Activated T-helper 1 cell treated with anti-CD3 and anti-CD28 coated beads, Interleukin-2, amount 50 U/mL, for 16 hours (primary cell): ENCODE measurements around the gene RBPJL.
A peak's percentile ranks its signal among the peaks of the same experiment; 100 is the strongest.

Experiments used
- DNase-seq, 2 donors: peaks; one replicate each; pipeline ENCODE4 v3.0.0-alpha.2; 2020; ENCODE audit warnings: low read depth in 1 of 2, low spot score in 1 of 2

RBPJL gene

DNA sequence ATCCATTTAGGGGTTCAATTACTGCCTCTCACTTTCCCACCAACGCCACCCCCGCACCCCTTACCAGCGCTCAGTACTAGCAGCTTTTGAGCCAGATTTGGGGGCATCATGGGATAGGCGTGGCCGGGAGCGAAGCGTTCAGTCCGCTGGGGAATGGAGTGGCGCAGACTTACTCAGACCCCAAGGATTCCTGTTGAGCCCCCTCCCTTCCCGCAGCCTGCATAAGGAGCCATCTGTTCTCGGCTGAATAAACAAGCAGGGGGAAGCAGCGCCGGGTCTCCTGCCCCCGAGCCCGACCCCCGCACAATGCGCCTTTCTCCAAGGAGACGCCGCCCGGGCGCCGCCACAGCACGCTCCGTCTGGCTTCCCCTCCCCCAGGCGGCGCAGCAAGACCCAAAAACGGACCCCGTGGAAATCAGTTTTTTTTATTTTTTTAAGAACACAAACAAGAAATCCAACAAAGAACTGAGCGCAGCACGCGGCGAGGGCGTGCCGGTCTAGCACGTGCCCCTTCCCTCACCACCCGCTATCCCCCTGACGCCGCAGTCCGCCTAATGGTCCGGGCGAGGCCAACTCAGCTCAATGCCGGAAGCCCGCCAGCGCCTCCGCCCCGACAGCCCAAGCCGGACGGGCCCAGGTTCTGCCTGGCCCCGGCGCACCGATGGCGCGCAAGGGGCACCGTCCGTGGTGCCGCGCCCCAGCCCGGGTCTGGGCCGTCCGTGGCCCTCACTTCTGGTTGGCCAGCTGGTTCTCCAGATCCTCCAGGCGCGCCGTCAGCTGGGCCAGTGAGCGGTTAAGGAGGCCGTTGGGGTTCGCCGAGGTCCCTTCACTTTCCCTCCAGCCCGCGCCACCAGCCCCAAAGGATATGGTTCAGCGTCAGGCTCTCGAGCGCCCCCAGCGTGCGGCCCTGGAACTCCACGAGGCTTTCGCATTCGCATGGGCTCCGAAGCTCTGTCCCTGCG is 13.3 kb upstream of the RBPJL start:
- DNase-seq: peak; percentile 66 to 76

DNA sequence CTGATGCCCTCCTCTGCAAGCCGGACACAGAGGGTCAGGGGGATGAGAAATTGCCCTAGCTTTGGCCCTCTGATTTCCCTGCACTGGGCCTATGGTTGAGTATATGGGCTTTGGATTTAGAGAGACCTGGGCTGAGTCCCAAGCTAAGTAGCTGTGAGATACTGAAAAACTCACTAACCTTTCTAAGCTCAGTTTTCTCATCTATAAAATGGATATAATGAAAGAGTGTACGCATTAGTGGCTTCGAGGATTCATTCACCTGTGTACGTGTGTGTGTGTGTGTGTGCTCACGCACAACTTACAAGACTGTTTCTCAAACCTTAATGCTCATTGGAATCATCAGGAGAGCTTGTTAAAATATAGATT is 12.7 kb upstream of the RBPJL start:
- no peak for DNase-seq

DNA sequence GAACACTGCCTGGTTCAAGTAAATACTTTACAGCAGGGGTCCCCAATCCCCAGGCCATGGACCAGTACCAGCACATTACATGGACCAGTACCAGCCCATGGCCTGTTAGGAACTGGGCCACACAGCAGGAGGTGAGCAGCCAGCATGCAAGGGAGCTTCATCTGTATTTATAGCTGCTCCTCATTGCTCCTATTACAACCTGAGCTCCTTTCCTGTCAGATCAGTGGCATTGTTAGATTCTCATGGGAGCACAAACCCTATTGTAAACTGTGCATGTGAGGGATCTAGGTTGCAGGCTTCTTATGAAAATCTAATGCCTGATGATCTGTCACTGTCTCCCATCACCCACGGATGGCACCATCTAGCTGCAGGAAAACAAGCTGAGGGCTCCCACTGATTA is 12.0 kb upstream of the RBPJL start:
- DNase-seq: no peak

DNA sequence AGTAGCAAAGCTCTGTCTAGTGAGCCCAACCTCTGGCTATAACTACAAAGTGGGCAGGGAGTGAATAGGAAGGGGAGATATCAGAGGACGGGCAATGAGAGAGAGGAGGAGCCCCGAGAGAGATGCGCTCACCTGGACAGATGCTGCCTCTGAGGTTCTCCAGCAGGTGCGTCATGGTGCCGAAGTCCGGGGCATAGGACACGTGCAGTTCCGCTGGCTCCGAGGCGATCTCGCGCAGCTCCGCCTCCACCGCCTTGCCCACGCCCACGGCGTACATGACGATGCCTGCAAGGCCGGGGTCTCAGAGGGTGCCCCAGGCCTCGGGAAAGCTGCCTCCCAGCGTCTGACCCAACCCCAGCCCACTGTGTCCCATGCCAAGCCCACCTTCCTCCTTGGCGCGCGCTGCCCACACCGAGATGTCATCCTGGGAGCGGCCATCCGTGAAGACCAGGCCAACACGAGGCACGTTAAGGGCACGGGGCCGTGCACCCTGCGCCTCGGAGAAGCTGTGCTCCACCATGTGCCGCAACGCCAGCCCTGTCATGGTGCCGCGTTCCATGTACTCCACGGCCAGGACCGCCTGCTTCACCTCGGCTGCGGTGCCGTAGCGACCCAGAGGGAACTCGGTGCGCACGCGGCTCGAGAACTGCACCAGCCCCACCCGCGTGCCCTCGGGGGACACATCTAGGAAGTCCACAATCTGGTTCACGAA is 8.7 kb upstream of the RBPJL start:
- DNase-seq: no peak

DNA sequence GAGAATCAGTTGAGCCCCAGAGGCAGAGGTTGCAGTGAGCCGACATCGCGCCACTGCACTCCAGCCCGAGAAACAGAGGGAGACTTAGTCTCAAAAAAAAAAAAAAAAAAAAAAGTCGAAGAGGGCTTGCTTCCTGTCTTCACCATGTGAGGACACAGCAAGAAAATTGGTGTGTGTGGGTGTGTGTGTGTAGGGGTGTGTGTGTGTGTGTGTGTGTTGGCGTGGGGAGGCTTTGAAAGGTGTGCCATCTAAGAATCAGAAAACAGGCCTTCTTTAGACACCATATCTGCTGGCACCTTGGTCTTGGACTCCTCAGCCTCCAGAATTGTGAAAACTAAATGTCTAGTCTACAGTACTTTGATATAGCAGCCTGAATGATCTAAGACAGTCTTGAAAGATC is 6.9 kb upstream of the RBPJL start:
- no peak for DNase-seq

DNA sequence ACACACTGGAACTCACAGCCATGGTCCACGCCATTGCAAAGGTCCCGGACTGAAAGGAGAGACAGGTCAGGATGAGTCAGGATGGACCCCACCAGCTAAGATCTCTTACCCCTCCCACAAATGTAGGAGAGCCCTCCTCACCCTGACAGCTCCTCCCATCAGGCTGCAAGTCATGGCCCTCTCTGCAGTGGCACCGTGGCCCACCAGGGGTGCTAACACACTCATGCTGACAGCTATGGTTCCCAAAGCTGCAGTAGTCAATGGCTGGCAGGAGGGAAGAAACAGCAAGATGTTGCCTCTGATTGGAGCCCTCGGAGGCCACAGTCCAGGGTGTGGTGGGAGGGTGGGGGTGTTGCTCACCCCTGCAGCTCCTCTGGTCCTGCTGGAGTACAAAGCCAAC is 5.7 kb upstream of the RBPJL start:
- no peak for DNase-seq

DNA sequence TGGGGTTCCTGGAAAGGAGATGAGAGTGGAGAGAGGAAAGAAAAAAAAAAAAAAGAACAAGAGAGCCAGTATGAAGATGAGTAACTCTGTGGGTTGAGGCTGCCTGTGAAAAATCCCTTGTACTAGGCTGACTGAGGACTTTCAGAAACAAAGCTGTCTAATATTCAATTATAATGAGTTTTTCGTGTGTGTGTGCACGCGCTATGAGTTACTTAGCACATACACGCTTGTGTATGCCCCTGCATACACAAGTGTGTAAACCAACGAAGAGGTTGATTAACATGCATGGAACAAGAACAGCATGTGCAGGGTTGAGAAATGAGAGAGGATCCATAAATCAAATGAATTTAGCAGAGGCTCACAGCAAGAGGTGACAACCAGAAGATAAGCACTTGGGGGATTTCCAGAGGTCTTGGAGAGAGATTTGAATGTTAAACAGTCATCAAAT is 4.8 kb upstream of the RBPJL start:
- no peak for DNase-seq

DNA sequence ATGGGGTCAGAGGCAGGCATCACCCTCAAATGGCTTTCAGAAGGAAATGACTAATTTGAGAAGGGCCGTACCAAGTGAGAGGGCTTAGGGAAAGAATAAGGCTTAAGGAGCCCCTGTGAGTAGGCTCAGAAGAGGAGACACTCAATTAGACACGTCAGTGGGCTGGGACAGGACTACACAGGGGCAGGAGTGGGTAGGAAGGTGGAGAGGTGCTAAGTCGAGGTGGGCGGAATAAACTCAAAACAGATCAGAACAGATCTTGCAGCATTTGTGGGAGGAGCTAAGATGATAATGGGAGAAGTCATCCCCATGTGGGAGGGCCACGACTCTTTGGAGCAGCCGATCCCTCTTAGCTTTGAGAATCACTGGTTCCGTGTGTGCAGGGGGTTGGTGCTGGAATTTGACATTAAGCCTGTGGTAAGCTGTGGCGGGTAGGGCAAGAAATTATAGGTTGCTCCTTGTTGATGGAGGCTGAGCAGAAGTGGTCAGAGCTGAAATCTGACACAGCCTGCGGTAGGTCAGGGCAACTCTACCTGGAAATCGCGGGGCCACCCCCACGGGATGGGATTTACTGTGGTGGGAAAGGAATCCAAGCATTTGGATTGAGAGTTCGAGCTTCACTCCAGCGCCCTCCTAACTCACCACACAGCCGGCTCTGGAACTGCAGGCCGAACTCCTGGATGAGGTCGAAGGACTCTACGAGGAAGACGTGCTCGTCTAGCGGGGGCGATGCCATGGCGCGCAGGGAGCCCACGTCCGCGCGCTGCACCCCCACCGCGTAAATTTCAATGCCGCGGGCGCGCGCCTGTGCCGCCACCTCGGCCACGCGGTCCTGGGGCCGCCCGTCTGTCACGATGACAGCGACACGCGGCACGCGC is 2.8 kb upstream of the RBPJL start:
- no peak for DNase-seq

DNA sequence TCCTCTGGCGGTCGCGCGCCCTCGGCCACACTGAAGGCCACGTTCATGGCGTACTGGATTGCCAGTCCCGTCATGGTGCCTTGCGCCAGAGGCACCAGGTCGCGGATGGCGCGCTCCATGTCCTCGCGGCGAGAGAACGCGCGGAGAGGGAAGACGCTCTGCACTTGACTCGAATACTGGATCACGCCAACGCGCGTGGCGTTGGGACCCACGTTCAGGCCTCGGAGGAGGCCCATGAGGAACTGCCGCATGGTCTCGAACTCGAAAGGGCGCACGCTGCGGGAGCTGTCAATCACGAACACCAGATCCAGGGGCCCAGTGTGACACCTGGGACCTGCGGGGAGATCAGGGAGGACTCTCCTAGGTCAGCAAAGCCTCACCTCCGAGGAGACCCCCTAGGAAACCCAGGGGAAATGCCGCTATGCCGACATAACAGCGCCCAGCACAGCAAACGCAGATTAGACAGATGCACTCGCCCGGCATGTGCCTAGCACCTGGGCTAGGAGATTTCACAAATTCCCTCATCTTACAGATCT is 2.1 kb upstream of the RBPJL start:
- DNase-seq: no peak

DNA sequence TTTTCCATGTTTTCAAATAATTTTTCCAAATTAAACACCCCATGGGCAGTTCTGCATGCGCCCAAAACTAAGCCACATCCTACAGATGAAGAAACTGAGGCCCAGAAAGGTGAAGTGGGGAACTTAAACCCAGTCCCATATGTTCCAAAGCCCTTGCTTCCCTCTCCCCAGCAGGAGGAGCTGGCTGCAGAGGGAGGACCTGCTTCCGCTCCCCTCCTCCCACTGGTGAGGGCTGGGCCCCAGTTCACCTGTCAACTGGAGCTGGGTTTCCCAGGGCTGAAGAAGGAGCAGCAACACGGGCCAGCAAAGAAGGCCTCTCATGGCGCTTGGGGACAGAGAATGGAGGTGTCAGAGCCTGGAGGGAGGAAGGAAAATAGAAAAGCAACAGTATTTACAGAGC is 1.4 kb upstream of the RBPJL start:
- DNase-seq: no peak

DNA sequence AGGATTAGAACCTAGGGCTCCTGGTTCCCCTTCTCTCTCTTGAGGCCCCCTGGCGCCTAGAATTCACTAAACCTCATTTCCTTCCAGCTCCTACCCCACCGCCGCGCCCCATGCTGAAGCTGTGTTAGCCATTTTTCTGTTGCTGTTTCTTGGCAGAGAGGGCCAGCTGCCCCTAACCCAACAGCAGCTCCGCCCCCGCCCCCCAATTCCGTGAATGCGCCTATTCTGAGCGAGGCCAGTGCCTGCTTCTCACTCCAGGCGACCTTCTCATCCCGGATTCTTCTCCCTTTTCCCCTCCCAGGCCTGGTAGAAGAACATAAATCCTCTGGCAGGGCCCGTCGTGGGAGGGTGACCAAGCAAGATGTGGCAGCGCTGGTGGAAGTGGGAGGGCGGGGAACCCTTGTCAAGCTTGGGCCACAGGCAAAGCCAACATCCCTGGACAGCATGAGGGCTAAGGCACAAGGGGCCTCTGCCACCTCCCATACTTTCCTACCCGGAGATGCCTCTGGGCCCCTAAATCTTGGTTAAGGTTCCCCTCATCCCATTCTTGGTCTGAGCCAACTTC is 518 bp downstream of the RBPJL start:
- no peak for DNase-seq

DNA sequence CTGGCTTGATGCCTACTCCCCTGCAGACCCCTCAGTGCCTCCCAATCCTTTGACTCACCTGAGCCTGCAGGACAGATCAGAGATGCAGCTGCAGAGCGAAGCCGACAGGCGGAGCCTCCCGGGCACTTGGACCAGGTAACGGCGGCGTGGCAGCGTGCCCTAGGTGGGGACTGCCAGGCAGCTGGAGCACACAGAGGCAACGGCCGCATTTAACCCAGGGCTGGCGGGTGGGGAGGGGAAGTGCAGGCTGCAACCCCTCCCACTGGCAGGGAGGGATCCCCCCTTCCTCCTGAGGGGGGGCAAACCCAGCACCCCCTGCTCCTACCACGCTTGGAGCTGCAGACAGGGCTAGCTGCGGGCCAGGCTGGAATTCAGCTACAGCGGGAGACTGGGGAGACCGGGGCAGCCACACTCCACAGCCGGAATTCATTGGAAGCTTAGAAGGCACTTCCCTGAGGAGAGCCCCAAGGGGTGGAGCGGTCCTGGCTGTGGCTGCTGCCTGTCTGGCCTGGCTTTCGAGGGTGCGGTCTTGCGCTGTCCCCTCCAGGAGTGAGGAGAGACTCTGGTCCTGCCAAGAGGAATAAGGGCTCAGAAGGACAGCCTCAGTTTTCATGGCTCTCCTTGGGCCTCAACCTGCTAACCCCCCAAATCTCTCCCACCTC is 1.6 kb downstream of the RBPJL start, which contains the start of gene MATN4:
Gene MATN4, minus strand, starts transcription at position 183 of the 662 bp plus-strand sequence. CDS start 2,717 bp downstream, outside the sequence.
- no peak for DNase-seq

DNA sequence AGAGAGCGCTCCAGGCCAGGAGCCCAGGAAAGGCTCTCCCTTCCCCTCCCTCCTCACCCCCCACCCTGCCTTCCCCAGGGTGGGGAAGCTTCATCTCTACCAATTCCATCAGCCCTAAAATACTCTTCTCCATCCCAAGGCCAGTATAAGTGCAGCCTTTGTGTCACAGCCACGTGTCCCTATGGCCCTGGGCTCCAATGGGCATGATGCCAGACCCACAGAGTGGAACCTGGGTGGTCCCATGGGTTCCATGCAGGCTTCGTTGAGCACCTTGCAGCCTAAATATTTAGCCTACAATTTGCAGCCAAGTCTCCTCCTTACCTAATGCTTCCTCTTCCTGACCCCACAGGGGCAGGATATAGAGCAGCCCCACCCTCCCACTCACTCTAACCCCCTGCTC is 2.4 kb downstream of the RBPJL start:
- no peak for DNase-seq

DNA sequence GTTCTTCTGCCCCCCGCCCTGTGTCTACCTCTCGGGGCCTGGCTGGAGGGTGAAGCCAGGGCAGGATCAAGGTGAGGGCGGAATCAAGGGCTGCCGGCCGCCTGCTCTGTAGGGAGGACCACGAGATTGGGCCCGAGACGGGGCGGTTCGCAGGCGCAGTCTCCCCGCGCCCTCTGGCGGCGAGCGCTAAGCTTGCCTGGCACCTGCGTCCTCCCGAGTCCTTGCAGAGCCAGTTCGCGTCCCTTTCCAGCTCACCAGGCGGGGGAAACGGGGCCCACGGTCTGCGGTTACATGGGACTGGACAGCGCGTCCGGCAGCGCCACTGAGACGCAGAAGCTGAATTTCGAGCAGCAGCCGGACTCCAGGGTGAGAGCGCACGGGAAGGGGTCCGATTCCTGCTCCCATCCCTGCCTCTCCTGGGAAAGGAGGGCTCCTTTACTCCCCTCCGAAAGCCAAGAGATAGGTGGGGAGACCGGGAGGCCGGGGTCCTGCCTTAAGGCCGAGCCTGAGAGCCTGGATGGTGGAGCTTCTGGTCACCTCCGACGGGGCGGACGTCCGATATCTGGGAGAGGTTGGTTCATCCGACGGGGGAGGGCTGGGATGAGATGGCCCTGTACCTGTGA is 5.1 kb downstream of the RBPJL start:
- DNase-seq: peak; percentile 32 to 34

DNA sequence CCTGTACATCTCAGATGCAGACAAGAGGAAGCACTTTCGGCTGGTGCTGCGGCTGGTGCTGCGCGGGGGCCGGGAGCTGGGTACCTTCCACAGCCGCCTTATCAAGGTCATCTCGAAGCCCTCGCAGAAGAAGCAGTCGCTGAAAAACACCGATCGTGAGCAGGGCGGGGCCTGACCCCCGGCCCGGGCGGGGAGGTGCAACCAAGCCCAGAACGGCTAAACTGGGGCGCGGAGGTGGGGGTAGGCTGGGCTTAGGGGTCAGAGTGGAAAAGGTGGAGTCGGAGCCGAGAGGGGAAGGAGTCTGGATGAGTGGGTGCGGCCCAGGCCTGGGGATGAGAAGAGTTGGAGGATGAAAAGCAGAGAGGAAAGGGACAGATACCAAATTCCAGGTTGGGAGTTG is 5.6 kb downstream of the RBPJL start:
- DNase-seq: no peak

DNA sequence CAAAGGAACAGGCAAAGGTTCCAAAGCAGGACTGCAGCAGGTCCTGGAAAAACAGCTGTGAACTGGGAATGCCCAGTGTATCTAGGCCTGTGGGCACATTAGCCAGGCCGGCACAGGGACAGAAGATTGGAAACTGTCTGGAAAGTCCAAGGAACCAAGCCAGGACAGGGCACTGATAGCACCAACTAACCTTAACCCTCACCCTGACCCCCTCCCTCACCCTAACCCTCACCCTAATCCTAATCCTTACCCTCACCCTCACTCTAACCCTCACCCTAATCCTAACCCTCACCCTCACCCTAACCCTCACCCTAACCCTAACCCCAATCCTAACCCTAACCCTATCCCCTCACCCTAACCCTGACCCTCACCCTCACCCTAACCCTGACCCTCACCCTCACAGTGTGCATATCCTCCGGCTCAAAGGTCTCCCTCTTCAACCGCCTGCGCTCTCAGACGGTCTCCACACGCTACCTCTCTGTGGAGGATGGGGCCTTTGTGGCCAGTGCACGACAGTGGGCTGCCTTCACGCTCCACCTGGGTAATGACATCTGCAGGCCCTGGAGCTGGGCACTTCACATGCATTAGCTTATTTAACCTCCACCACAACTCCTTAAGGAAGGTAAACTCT is 6.5 kb downstream of the RBPJL start:
- no peak for DNase-seq

DNA sequence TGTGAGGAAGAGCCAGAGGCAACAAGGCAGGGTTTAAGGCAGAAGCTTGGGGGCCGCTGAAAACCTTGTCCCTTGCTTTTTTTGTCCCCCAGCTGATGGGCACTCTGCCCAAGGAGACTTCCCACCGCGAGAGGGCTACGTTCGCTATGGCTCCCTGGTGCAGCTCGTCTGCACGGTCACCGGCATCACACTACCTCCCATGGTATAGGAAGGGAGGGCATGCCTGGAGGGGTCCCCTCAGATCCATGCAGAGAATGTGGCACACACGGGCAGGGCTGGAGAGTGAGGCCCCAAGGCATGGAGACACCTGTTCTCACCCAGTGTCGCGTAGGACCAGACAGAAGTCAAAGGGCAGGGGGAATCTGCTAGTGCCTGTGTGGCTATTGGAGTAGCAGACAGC is 7.3 kb downstream of the RBPJL start:
- DNase-seq: no peak

DNA sequence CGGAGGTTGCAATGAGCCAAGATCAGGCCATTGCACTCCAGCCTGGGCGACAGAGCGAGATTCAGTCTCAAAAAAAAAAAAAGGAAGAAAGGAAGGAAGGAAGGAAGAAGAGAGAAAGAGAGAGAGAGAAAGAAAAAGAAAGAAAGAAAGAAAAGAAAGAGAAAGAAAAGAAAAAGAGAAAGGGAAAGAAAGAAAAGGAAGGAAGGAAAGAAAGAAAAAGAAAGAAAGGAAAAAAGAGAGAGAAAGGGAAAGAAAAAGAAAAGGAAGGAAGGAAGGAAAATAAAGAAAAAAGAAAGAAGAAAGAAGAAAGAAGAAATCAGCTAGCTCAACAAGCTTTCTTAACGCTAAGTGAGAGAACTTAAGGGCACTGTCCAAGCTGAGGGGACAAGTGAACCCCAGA is 9.0 kb downstream of the RBPJL start:
- no peak for DNase-seq
